Stimulated activated naive CD4-positive, alpha-beta T cell treated with Interleukin-2 at 50 U/mL for 16 hours (primary cell): ENCODE results near the gene JRKL.
"Not testable (repeated sequence)": the region's sequence is repeated elsewhere in the genome, so short reads cannot be mapped to it uniquely, and the experiment has no call there.

Experiments used
- DNase-seq: peaks from one replicate; lab custom pipeline; 2025; lab: John Stamatoyannopoulos, UW

JRKL gene

GRCh38 chr11:96394773-96395172 is 5.0 kb downstream of the JRKL start:
- DNase-seq, result no peak

GRCh38 chr11:96396637-96397036 is 6.8 kb downstream of the JRKL start:
- no peak for DNase-seq

- DNase-seq, result no peak
These were observed 8.1 kb downstream of the JRKL start for GRCh38 chr11:96397863-96398262.

- no peak for DNase-seq
These were observed 10.9 kb downstream of the JRKL start for GRCh38 chr11:96400697-96401096.

- DNase-seq, result not testable (repeated sequence)
These were observed 21.6 kb downstream of the JRKL start for GRCh38 chr11:96411412-96411811.

- no peak for DNase-seq
These were observed 23.1 kb downstream of the JRKL start for GRCh38 chr11:96412761-96413381.

GRCh38 chr11:96413408-96413807 is 23.6 kb downstream of the JRKL start:
- DNase-seq, result no peak

- DNase-seq, result no peak
These were observed 34.9 kb downstream of the JRKL start for GRCh38 chr11:96424693-96425092.

GRCh38 chr11:96430668-96431067 is 40.9 kb downstream of the JRKL start:
- DNase-seq, result no peak

GRCh38 chr11:96432654-96433053 is 42.8 kb downstream of the JRKL start:
- not testable (repeated sequence) for DNase-seq
